Kidney (tissue), 14 donors: Measurements from ENCODE around the gene C19orf85. TPM values are rescaled to one million over a fixed set of nuclear protein-coding genes. Genes with fewer than 3 reads are reported as not detected.

Experiments used
- DNase-seq, 5 donors: peaks; one replicate each; pipeline ENCODE4 v3.0.0-alpha.2; 2013 to 2020
- FAIRE-seq: peaks from 2 replicates; lab custom pipeline; 2012; peaks lifted over from hg19 to GRCh38; lab: Jason Lieb, UNC
- H3K27ac ChIP-seq, 2 donors: one replicate each; pipeline ENCODE4 v1.7.0; 2013; ENCODE audit warnings: low read depth in 2 of 2, low read length in 2 of 2, inconsistent platforms in 1 of 2
- H3K27me3 ChIP-seq: one replicate; pipeline ENCODE4 v1.7.1; 2013; ENCODE audit warnings: low read length, inconsistent platforms; ENCODE audit not compliant: control insufficient read depth, insufficient read depth
- H3K36me3 ChIP-seq, 3 donors: one replicate each; pipeline versions ENCODE4 v1.7.0 to v1.7.1; 2013; ENCODE audit warnings: low read length in 3 of 3, control low read depth in 1 of 3, inconsistent platforms in 1 of 3; ENCODE audit not compliant: insufficient read depth in 3 of 3, control insufficient read depth in 2 of 3
- H3K4me1 ChIP-seq, 3 donors: one replicate each; pipeline versions ENCODE4 v1.7.0 to v1.7.1; 2013; ENCODE audit warnings: low read length in 3 of 3, inconsistent platforms in 1 of 3, low read depth in 1 of 3; ENCODE audit not compliant: control insufficient read depth in 2 of 3, insufficient read depth in 2 of 3
- H3K4me3 ChIP-seq, 3 donors: one replicate each; pipeline versions ENCODE4 v1.7.0 to v1.8.1; 2013; ENCODE audit warnings: low read length in 3 of 3, control low read depth in 1 of 3, inconsistent platforms in 1 of 3
- H3K9ac ChIP-seq, 3 donors: one replicate each; pipeline versions ENCODE4 v1.7.0 to v1.7.1; 2013; ENCODE audit warnings: low read length in 3 of 3, control low read depth in 1 of 3, inconsistent platforms in 1 of 3
- H3K9me3 ChIP-seq, 3 donors: one replicate each; pipeline versions ENCODE4 v1.7.0 to v1.7.1; 2013; ENCODE audit warnings: low read length in 3 of 3, control low read depth in 1 of 3, inconsistent platforms in 1 of 3; ENCODE audit not compliant: control insufficient read depth in 2 of 3, insufficient read depth in 1 of 3
- CTCF ChIP-seq: IDR thresholded peaks from 3 replicates; pipeline ENCODE4 v1.5.1; 2012; ENCODE audit warnings: mild to moderate bottlenecking, moderate library complexity, borderline replicate concordance; ENCODE audit not compliant: insufficient read depth; ENCODE audit errors: extremely low read depth
- intact Hi-C: fragments of 100-400 bp; cut with DNase I; formaldehyde crosslinking; loops from one replicate; pipeline ENCODE4 v1.11.1; 2022
- polyA plus RNA-seq: library from polyadenylated mRNA; stranded (reverse); fragments of 350-450 nt; fragmentation: Illumina TruSeq; extraction: RNeasy Lipid Tissue Mini Kit (QIAGEN cat#74804); gene quantifications from one replicate; pipeline ENCODE4 v1.2.3, GENCODE V29; 2014; ENCODE audit warnings: low read depth, low replicate concordance; ENCODE audit not compliant: insufficient read depth
- total RNA-seq: library from RNA; stranded (reverse); fragmentation: NEBNext Ultra II Directional; extraction: Animal tissue kit (Norgen Biotek cat#: 25700); gene quantifications from one replicate; pipeline ENCODE4 v1.2.1, GENCODE V29; 2021
- donor health status: control.
- donor health status: control.
- donor health status: control.
- donor health status: control.
- donor health status: control.
- donor health status: DM: yes; HTN: yes; CAD: no.
- donor health status: Normal renal cell carcinoma (clear cell type).

The C19orf85 gene
- total and polyA plus RNA-seq, 2 donors from 2014 or later: not detected

DNA sequence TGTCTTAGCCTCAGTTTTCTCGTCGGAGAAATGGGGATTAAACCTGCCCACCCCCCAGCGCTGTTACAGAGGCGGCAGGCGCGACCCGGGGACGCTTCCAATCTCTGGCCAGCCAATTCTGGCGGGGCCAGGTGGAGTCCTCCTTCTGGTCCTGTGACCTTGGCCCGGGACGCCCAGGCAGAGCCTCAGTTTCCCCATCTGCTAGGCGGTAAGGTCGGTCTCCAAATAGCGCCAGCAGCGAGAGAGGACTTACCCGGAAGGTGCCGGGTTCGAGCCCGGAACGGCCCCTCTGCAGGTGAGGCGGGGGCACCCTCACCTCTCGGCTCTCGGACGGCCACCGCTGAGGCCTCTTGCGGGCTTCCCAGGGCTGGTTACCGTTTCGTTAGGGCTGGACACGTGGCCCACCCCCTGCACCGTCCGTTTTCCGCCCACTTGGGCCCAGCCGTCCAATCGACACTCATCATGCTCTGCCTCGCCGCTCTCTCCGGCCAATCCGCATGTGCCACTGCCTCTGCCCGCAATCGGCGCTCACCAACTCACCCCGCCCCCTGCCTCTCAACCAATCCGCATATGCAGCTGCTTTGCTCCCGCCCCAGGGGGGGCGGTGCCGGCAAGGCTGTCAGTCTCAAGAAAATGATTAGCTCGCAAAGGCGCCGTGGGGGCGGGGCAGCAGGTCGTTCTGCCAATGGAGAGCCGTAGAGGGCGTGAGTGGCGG lies 3.1 kb downstream of the C19orf85 start, which contains the start of gene ISOC2:
ISOC2 (minus strand) TSS at position 384 of the 715 bp plus-strand sequence. CDS start 5,156 bp downstream, outside the sequence.
- H3K4me1 ChIP-seq: peaks cover 0 to 5% (median 4%) of the 10 kb centered on the region in 3 donors
- H3K9me3 ChIP-seq: no peaks in the 10 kb centered on the region
- H3K9ac ChIP-seq: peak within 1 kb of the TSS; percentile 74 to 95 (median 83)
- H3K36me3 ChIP-seq: no peaks in the 10 kb centered on the region
- no peak for TF ChIP-seq CTCF
- intact Hi-C loops: no loop called here
- peak within 1 kb of the TSS; percentile 93 to 97 for H3K27ac ChIP-seq
- no peaks in the 10 kb centered on the region for H3K27me3 ChIP-seq
- H3K4me3 ChIP-seq: peak within 1 kb of the TSS; percentile 69 to 94 (median 87)
- FAIRE-seq (peak; percentile 99), DNase-seq (peak; percentile 100)

- intact Hi-C loops: no loop called here
- DNase-seq: peak in 4 of 5 donors; percentile 73 to 92 (median 88)
- no peak for FAIRE-seq
These were observed 3.8 kb downstream of the C19orf85 start for GRCh38 chr19:55460670-55461258.

DNA sequence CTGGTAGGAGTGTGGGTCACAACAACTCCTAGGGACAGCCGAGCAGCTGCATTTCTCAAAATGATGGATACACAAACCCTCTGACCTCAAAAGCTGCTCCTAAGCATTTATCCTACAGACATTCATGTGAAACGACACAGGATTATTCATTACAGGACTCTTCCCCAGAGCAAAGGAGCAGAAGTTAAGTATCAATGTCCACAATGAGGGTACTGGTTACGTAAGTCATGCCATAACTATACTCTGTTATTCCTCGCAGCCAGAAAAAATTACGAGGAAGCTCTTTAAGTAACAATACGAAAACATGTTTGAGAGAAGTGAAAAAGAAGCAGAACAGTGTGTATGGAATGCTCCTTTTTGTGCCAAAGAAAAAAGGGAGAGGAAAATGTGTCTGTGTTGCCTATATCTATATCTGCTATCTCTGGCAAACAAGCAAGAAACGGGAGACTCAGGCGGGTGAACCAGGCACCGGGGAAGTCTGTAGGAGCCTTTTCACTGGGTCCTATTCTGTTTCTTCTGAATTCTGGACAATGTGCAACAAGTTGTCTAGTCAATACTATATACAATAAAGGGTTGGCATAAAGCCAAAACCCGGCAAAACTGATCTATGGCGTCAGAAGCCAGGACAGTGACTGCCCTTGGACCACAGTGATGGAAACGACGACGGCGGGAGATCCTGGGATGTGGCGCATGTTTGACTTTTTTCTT lies 4.4 kb downstream of the C19orf85 start:
- peak overlapping the region; percentile 6 to 94 (median 87) for H3K4me3 ChIP-seq
- DNase-seq: peak in 2 of 5 donors; percentile 39 to 57
- peaks cover 0 to 5% (median 4%) of the 10 kb centered on the region in 3 donors for H3K4me1 ChIP-seq
- H3K9ac ChIP-seq: peak overlapping the region in 1 of 3 donors; percentile 24
- no peaks in the 10 kb centered on the region for H3K27me3 ChIP-seq
- no peak overlapping the region for H3K27ac ChIP-seq
- no peak for TF ChIP-seq CTCF
- intact Hi-C loops: no loop called here
- H3K36me3 ChIP-seq: no peaks in the 10 kb centered on the region
- no peak for FAIRE-seq
- no peaks in the 10 kb centered on the region for H3K9me3 ChIP-seq

More at GRCh38 chr19:55460670-55461258, 3.8 kb downstream of the C19orf85 start:
- Histone ChIP-seq H3K9me3 (no peaks in the 10 kb centered on the region), H3K4me3 (peak overlapping the region; percentile 69 to 94 (median 87)), H3K27ac (peak overlapping the region; percentile 93 to 97), H3K9ac (peak overlapping the region in 1 of 3 donors; percentile 95), H3K4me1 (peaks cover 0 to 5% (median 4%) of the 10 kb centered on the region in 3 donors), H3K36me3 (no peaks in the 10 kb centered on the region), H3K27me3 (no peaks in the 10 kb centered on the region)
- TF ChIP-seq CTCF: no peak
